Measurements from ENCODE around the gene DNAJC22.

The DNAJC22 gene

DNA sequence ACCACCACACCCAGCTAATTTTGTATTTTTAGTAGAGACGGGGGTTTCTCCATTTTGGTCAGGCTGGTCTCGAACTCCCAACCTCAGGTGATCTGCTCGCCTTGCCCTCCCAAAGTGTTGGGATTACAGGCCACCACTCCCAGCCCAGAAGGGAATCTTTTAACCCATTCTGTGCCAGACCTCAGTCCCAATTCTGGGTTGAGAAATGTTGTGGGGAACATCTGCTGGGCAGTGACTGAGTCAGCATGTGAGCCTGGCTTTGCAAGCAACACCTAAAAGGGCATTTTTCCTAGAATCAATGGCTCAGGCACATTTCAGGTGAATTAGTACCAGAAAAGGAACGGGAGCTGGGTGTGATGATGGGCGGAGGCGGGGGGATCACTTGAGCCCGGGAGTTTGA, 13.0 kb downstream of the DNAJC22 start:
- DNase-seq (ENCODE audit: low spot score) (no peak), ATAC-seq (ENCODE audit: low read depth) (peak; percentile 23; the same call in 1 of the 3 replicates)

DNA sequence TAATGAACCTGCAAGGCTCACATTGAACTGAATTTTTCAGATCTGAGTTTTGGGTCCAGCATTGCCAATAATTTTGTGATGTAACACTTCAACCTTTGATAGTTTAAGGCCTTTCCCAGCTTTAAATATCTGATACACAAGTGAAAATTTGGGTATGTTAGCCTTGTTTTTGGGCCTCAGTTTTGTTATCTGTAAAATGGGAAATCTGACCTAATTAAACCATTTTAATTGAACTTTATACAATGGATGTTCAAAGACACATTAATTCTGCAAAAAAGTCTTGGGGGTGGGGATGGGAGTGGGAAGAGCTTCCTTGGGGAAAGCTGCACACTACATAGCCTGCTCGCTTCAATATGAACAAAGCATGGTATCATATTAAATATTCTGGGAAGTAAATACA, 15.4 kb downstream of the DNAJC22 start:
- no peak overlapping the region for H3K27ac ChIP-seq (ENCODE audit: poor library complexity, severe bottlenecking)
- ATAC-seq (ENCODE audit: low read depth) (no peak), DNase-seq (ENCODE audit: low spot score) (no peak)
- H3K4me3 ChIP-seq (ENCODE audit: severe bottlenecking) = no peak overlapping the region
- no peaks in the 10 kb centered on the region for H3K9me3 ChIP-seq (ENCODE audit: severe bottlenecking)
- peaks cover 43% of the 10 kb centered on the region for H3K4me1 ChIP-seq (ENCODE audit: insufficient read depth, poor library complexity, severe bottlenecking)
- TF ChIP-seq, protein P1, sequence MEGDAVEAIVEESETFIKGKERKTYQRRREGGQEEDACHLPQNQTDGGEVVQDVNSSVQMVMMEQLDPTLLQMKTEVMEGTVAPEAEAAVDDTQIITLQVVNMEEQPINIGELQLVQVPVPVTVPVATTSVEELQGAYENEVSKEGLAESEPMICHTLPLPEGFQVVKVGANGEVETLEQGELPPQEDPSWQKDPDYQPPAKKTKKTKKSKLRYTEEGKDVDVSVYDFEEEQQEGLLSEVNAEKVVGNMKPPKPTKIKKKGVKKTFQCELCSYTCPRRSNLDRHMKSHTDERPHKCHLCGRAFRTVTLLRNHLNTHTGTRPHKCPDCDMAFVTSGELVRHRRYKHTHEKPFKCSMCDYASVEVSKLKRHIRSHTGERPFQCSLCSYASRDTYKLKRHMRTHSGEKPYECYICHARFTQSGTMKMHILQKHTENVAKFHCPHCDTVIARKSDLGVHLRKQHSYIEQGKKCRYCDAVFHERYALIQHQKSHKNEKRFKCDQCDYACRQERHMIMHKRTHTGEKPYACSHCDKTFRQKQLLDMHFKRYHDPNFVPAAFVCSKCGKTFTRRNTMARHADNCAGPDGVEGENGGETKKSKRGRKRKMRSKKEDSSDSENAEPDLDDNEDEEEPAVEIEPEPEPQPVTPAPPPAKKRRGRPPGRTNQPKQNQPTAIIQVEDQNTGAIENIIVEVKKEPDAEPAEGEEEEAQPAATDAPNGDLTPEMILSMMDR (IDR thresholded peaks at IDR 0.05; ENCODE audit: poor library complexity, severe bottlenecking) = no peak
- no peaks in the 10 kb centered on the region for H3K36me3 ChIP-seq (ENCODE audit: low read depth)
- H3K27me3 ChIP-seq (ENCODE audit: insufficient read depth, poor library complexity, severe bottlenecking) = no peaks in the 10 kb centered on the region

More for the DNA sequence above, 13.0 kb downstream of the DNAJC22 start:
- H3K27ac ChIP-seq (ENCODE audit: poor library complexity, severe bottlenecking) = no peak overlapping the region
- TF ChIP-seq, protein P1 (IDR thresholded peaks at IDR 0.05; ENCODE audit: poor library complexity, severe bottlenecking) = no peak
- no peaks in the 10 kb centered on the region for H3K36me3 ChIP-seq (ENCODE audit: low read depth)
- H3K9me3 ChIP-seq (ENCODE audit: severe bottlenecking) = no peaks in the 10 kb centered on the region
- no peak overlapping the region for H3K4me3 ChIP-seq (ENCODE audit: severe bottlenecking)
- H3K4me1 ChIP-seq (ENCODE audit: insufficient read depth, poor library complexity, severe bottlenecking) = peaks cover 29% of the 10 kb centered on the region
- H3K27me3 ChIP-seq (ENCODE audit: insufficient read depth, poor library complexity, severe bottlenecking) = no peaks in the 10 kb centered on the region

DNA sequence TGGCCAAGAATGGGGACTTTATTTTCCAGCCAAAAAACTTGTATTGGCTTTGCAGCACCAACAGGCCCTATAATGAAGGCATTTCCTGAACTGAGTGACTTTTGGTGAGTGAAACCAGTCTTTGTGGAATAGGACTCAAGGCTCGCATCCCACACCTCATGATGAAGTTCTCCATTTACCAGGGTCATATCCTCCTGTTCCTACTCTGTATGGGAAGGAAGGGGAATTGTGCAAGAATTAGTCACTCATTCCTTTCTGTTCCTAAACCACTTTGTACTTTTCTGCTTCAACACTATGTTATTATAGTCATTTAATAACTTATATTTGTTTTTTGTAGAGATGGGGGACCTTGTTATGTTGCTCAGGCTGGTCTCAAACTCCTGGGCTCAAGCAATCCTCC, 18.3 kb downstream of the DNAJC22 start:
- H3K27me3 ChIP-seq (ENCODE audit: insufficient read depth, poor library complexity, severe bottlenecking) = no peaks in the 10 kb centered on the region
- peaks cover 25% of the 10 kb centered on the region for H3K4me1 ChIP-seq (ENCODE audit: insufficient read depth, poor library complexity, severe bottlenecking)
- no peak overlapping the region for H3K4me3 ChIP-seq (ENCODE audit: severe bottlenecking)
- peak overlapping the region; percentile 92 for H3K27ac ChIP-seq (ENCODE audit: poor library complexity, severe bottlenecking)
- ATAC-seq (ENCODE audit: low read depth) (peak; percentile 33), DNase-seq (ENCODE audit: low spot score) (no peak)
- TF ChIP-seq, protein P1 (IDR thresholded peaks at IDR 0.05; ENCODE audit: poor library complexity, severe bottlenecking) = no peak
- no peaks in the 10 kb centered on the region; the same call in 1 of the 2 replicates for H3K36me3 ChIP-seq (ENCODE audit: low read depth)
- no peaks in the 10 kb centered on the region for H3K9me3 ChIP-seq (ENCODE audit: severe bottlenecking)

DNA sequence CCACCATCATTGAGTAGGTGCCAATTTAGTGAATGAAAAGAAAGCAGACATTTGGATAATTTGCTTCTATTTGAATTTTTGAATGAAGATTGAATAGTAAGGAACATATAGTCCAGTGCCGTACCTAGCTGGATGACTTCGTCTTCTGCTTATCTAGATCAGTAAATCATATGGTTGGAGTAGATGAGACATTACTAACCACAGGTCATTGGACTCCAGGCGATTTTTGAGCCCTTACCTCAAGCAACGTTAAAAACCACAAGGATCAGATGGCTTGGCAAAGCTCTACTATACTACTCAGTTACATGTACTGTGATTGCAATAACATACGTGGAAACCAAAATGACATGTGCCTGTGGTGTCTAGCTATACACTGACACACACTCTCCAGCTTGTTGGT, 18.9 kb downstream of the DNAJC22 start:
- Histone ChIP-seq H3K27me3 (ENCODE audit: insufficient read depth, poor library complexity, severe bottlenecking) (no peaks in the 10 kb centered on the region), H3K9me3 (ENCODE audit: severe bottlenecking) (no peaks in the 10 kb centered on the region), H3K27ac (ENCODE audit: poor library complexity, severe bottlenecking) (peak overlapping the region; percentile 92), H3K4me1 (ENCODE audit: insufficient read depth, poor library complexity, severe bottlenecking) (peaks cover 28% of the 10 kb centered on the region), H3K4me3 (ENCODE audit: severe bottlenecking) (peak overlapping the region; percentile 71), H3K36me3 (ENCODE audit: low read depth) (peaks cover 5% of the 10 kb centered on the region)
- peak; percentile 13; the same call in 1 of the 3 replicates for ATAC-seq (ENCODE audit: low read depth)
- DNase-seq (ENCODE audit: low spot score) = no peak
- TF ChIP-seq, protein P1 (IDR thresholded peaks at IDR 0.05; ENCODE audit: poor library complexity, severe bottlenecking) = no peak

DNA sequence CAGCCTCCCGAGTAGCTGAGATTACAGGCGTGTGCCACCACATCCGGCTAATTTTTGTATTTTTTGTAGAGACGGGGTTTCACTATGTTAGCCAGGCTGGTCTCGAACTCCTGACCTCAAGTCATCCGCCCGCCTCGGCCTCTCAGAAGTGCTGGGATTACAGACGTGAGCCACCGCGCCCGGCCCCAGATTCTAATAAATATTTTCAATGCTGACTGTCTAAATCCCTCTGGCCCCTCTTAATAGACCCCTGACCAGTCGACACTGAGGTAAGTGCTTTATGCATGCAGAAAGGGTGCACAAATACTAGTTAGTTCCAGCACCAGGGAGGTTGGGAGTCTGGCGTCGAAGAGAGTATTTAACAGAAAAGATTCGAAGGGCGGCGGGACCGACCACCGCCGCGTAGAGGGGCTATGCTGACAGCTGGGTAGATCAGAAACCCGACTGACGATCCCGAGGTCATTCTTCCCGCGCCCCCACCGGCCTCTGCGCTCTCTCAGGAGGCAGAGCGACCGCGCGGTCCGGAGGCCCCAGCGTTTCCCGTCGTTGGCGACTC, 19.5 kb downstream of the DNAJC22 start:
- TF ChIP-seq, protein P1 (IDR thresholded peaks at IDR 0.05; ENCODE audit: poor library complexity, severe bottlenecking) = no peak
- Histone ChIP-seq H3K4me3 (ENCODE audit: severe bottlenecking) (peak overlapping the region; percentile 71), H3K27ac (ENCODE audit: poor library complexity, severe bottlenecking) (peak overlapping the region; percentile 92), H3K36me3 (ENCODE audit: low read depth) (peaks cover 11% of the 10 kb centered on the region), H3K27me3 (ENCODE audit: insufficient read depth, poor library complexity, severe bottlenecking) (no peaks in the 10 kb centered on the region), H3K9me3 (ENCODE audit: severe bottlenecking) (no peaks in the 10 kb centered on the region), H3K4me1 (ENCODE audit: insufficient read depth, poor library complexity, severe bottlenecking) (peaks cover 28% of the 10 kb centered on the region)
- ATAC-seq (ENCODE audit: low read depth) = peak; percentile 1; the same call in 2 of the 3 replicates
- no peak for DNase-seq (ENCODE audit: low spot score)
